PFSK-1 (cell line): ENCODE measurements around the gene KRTAP6-2.

Experiments
- FOXP2 ChIP-seq: optimal IDR thresholded peaks from 2 replicates; pipeline ENCODE3; 2011; ENCODE audit warnings: borderline replicate concordance, control low read depth, inconsistent platforms; ENCODE audit not compliant: insufficient read depth; ENCODE audit errors: extremely low read length, extremely low read depth
- POLR2AphosphoS5 ChIP-seq: IDR thresholded peaks from 2 replicates; pipeline ENCODE4 v1.6.1; 2012; ENCODE audit warnings: low read depth, mild to moderate bottlenecking, control low read depth, low read length, moderate library complexity
- REST ChIP-seq, 2 experiments: IDR thresholded peaks; 2 replicates each; pipeline versions ENCODE4 v1.6.1 to v1.8.0; 2011 to 2012; ENCODE audit warnings: low read depth in 2 of 2, low read length in 2 of 2, control low read depth in 1 of 2, inconsistent platforms in 1 of 2, mild to moderate bottlenecking in 1 of 2, moderate library complexity in 1 of 2; ENCODE audit not compliant: insufficient read depth in 1 of 2
- SIN3A ChIP-seq: IDR thresholded peaks from 2 replicates; pipeline ENCODE4 v1.6.1; 2012; ENCODE audit warnings: mild to moderate bottlenecking, low read length, moderate library complexity, borderline replicate concordance; ENCODE audit not compliant: insufficient read depth
- TAF1 ChIP-seq: IDR thresholded peaks from 2 replicates; pipeline ENCODE4 v1.6.1; 2012; ENCODE audit warnings: low read length, control low read depth, borderline replicate concordance; ENCODE audit not compliant: insufficient read depth

Gene KRTAP6-2

GRCh38 chr21:30580132-30580531 lies 18.6 kb downstream of the KRTAP6-2 start:
- no peak for TF ChIP-seq SIN3A
- no peak for TF ChIP-seq TAF1
- no peak for TF ChIP-seq FOXP2
- no peak for TF ChIP-seq POLR2AphosphoS5
- no peak for TF ChIP-seq REST (IDR thresholded peaks at IDR 0.05; ENCODE audit: insufficient read depth in 1 of 2, low read depth in 2 of 2, low read length in 2 of 2)

- TF ChIP-seq SIN3A (no peak), FOXP2 (no peak), TAF1 (no peak), POLR2AphosphoS5 (no peak), REST (IDR thresholded peaks at IDR 0.05; ENCODE audit: insufficient read depth in 1 of 2, low read depth in 2 of 2, low read length in 2 of 2) (no peak)
Observed at GRCh38 chr21:30579346-30579745, 19.4 kb downstream of the KRTAP6-2 start.

GRCh38 chr21:30577766-30578165 lies 20.9 kb downstream of the KRTAP6-2 start:
- TF ChIP-seq REST (IDR thresholded peaks at IDR 0.05; ENCODE audit: insufficient read depth in 1 of 2, low read depth in 2 of 2, low read length in 2 of 2), result no peak
- no peak for TF ChIP-seq SIN3A
- no peak for TF ChIP-seq TAF1
- no peak for TF ChIP-seq POLR2AphosphoS5
- no peak for TF ChIP-seq FOXP2

- no peak for TF ChIP-seq POLR2AphosphoS5
- TF ChIP-seq FOXP2, result no peak
- no peak for TF ChIP-seq SIN3A
- no peak for TF ChIP-seq TAF1
- TF ChIP-seq REST (IDR thresholded peaks at IDR 0.05; ENCODE audit: insufficient read depth in 1 of 2, low read depth in 2 of 2, low read length in 2 of 2), result no peak
Observed at GRCh38 chr21:30567617-30568016, 31.1 kb downstream of the KRTAP6-2 start.

- no peak for TF ChIP-seq FOXP2
- TF ChIP-seq TAF1, result no peak
- no peak for TF ChIP-seq REST (IDR thresholded peaks at IDR 0.05; ENCODE audit: insufficient read depth in 1 of 2, low read depth in 2 of 2, low read length in 2 of 2)
- TF ChIP-seq SIN3A, result no peak
- no peak for TF ChIP-seq POLR2AphosphoS5
Observed at GRCh38 chr21:30563630-30564029, 35.1 kb downstream of the KRTAP6-2 start.
